Mucosa of stomach (tissue), 1 donor: ENCODE measurements around the gene TTC6.

Experiments used
- H3K27me3 ChIP-seq: one replicate; pipeline ENCODE4 v1.7.0; 2013; ENCODE audit warnings: mild to moderate bottlenecking, low read length; ENCODE audit not compliant: control insufficient read depth, insufficient read depth
- H3K36me3 ChIP-seq: one replicate; pipeline ENCODE4 v1.7.0; 2013; ENCODE audit warnings: low read length; ENCODE audit not compliant: control insufficient read depth, insufficient read depth
- H3K4me1 ChIP-seq: one replicate; pipeline ENCODE4 v1.7.0; 2013; ENCODE audit warnings: mild to moderate bottlenecking, low read length; ENCODE audit not compliant: control insufficient read depth, insufficient read depth
- H3K4me3 ChIP-seq: one replicate; pipeline ENCODE4 v1.7.0; 2013; ENCODE audit warnings: low read length
- H3K9ac ChIP-seq: one replicate; pipeline ENCODE4 v1.7.0; 2013; ENCODE audit warnings: mild to moderate bottlenecking, low read length, moderate library complexity
- H3K9me3 ChIP-seq: one replicate; pipeline ENCODE4 v1.7.0; 2013; ENCODE audit warnings: mild to moderate bottlenecking, low read length, moderate library complexity; ENCODE audit not compliant: control insufficient read depth
- donor health status: Pancreatic carcinoma.

The TTC6 gene

DNA sequence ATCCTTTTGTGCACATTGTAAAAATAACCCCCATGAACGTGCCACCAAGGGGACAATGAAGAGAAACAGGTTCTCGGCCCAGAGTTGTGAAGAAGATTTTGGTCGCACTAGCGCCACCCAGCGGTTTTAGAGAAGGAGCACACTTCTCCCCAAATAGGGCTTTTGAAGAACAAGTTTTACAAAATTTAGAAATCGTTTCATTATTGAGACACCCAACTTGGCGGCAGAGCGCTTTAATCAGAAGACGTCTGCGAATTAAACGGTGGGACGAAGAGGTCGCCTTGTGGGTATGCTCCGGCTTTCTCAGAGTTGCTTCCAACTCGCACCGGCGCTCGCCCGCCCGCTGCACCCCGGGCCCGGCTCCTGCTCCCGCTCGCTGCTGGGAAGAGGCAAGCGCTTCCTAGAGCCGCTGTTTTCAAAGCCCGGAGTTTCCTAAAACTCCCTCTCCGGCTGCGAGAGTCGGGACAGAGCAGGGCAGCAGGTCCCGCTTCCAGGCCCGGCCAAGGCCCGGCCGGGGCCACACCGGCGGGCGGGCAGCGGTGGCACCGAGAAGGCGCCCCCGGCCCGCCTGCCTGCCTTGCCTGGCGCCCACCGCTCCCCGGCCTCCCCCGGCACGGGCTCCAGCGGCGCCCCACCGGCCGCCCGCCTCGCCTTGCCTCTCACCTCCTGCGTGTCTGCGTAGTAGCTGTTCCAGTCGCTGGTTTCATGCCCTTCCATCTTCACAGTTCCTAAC, 1.0 kb upstream of the TTC6 start:
- Histone ChIP-seq H3K27me3 (peaks cover 41% of the 10 kb centered on the region), H3K4me3 (peak overlapping the region; percentile 68), H3K9ac (peak overlapping the region; percentile 95), H3K9me3 (no peaks in the 10 kb centered on the region), H3K36me3 (no peaks in the 10 kb centered on the region), H3K4me1 (peaks cover 3% of the 10 kb centered on the region)

DNA sequence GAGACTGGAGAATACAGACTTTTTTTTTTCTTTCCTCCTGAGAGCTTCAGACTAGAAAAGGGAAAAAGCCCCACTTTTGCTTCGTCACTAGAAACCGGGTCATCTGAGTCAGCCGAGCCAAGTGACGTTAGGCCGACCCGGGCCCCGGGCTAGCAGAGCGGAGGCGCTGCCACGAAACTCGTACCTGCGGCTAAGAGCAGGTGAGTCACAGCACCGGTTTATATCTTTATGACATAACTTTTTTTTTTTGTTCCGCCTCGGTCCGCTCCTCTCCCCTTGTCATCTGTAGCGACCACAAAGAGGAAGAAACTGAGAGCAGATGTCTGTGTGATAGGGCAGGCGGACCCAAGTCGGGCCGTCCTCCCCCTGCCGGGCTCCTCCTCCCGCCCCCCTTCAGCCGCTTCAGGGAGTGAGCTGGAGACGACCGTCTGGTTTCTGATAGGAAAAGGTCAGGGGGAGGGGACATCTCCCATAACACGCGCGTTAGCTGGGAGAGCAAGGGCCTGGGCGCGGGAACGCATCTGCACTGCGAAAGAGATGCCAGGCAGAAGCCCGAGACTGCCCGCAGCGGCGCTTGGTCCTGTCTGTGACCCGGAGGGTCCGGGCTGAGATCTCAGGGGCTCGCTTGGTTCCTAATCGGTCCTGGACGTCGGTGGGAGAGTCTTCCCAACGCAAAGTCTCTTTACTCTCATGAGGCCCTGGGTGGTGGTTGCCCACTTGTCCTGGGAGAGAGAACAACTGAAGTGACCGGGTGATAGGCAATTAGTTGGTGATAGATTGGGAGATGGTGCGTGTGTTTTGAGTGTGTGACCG, 586 bp downstream of the TTC6 start:
- peaks cover 51% of the 10 kb centered on the region for H3K27me3 ChIP-seq
- peak overlapping the region; percentile 90 for H3K9ac ChIP-seq
- H3K4me3 ChIP-seq: peak overlapping the region; percentile 18

DNA sequence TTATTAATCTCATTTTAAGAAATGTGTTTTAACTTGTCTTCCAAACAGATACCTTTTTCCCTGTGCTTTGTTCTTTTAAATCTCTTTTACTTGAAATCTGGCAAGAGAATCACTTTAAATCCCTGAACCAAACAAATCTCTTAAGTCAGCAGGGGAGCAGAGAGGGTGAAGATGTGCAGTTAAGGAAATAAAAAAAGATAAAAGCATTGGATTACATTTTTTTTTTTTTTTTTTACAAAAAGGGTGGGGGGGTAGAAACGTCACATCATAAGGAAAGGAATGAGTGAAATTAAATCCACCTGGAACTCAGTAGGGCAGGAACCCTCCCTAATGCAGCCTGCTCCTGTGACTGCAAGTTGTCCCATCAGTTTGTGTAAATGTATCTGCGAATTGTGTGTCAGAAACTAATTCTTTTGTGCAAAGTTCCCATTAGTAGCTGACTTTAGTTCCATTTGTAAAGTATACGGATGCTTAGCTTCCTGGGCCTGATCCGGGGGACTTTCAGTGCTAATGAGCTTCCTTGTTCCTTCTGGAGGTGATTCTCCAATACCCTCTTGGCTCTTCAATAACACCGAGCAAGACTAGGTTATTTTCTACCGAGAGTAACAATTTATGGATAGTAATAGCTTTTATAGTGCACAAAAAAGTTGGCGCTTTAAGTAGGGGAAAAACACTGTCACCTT, 1.5 kb downstream of the TTC6 start:
- no peak overlapping the region for H3K4me3 ChIP-seq
- peaks cover 53% of the 10 kb centered on the region for H3K27me3 ChIP-seq
- H3K36me3 ChIP-seq: no peaks in the 10 kb centered on the region
- peak overlapping the region; percentile 90 for H3K9ac ChIP-seq
- H3K9me3 ChIP-seq: no peaks in the 10 kb centered on the region
- H3K4me1 ChIP-seq: peaks cover 3% of the 10 kb centered on the region

More for the DNA sequence above, 586 bp downstream of the TTC6 start:
- H3K9me3 ChIP-seq: no peaks in the 10 kb centered on the region
- peaks cover 3% of the 10 kb centered on the region for H3K4me1 ChIP-seq
- H3K36me3 ChIP-seq: no peaks in the 10 kb centered on the region

DNA sequence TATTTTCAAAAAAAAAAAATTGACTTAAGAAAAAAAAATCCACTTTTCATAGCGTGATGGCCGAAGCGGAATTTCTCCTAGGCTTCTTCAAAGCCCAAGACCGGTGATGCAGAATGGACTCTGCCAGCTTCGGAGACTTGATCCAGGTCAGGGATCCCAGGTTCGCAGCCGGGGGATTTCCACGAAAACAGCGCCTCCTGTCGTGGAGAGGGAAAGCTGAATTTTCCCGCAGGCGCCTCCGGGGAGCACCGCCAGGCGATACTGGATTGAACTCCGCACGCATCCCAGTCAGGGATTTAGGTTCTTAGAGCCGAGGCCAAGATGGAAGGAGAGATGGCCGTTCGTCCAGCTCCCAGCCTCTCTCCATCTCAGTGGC, 2.1 kb downstream of the TTC6 start:
- H3K27me3 ChIP-seq: peaks cover 47% of the 10 kb centered on the region
- H3K9me3 ChIP-seq: no peaks in the 10 kb centered on the region
- no peaks in the 10 kb centered on the region for H3K36me3 ChIP-seq
- H3K4me1 ChIP-seq: peaks cover 5% of the 10 kb centered on the region
- H3K4me3 ChIP-seq: no peak overlapping the region
- H3K9ac ChIP-seq: no peak overlapping the region

DNA sequence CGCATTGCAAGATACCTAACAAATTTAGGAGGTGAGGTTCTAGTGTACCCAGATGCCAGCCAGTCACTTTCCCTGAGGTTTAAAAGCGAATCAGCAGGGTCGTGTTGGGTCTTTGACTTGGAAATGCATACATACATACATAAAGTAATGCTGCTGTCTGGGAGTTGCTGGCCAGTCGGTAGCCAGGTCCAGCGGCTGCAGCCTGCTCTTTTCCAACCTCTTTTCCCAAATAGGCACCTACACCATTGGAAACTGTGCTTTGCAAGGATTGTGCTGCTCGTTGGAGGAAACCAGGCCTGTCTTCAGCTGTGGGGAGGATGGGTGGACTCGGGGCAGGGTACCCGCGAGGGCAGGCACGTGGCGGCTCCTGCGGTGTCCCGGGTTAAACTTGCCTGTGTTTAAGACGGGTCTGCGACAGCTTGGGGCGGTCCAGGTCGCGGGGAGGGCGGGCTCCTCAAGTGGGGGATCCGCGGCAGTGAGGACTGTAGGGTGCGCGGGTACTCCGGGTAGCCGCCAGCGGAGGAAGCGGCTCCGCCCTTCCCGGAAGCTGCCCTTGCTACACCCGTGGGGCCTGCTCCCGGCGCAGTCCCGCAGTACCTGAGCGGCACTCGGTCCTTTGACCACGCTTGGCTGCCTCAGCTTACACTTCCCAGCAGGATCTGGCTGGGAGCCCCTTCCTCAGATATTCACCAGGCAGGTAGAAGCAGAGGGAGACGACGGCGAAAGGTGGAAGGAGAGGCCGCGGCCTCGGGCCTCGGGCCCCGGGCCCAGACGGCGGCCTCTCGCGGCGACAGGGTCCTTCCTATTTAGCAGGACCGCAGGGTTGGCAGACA, 2.7 kb downstream of the TTC6 start:
- Histone ChIP-seq H3K9me3 (no peaks in the 10 kb centered on the region), H3K9ac (peak overlapping the region; percentile 2), H3K4me1 (peaks cover 9% of the 10 kb centered on the region), H3K4me3 (no peak overlapping the region), H3K27me3 (peaks cover 43% of the 10 kb centered on the region), H3K36me3 (no peaks in the 10 kb centered on the region)

DNA sequence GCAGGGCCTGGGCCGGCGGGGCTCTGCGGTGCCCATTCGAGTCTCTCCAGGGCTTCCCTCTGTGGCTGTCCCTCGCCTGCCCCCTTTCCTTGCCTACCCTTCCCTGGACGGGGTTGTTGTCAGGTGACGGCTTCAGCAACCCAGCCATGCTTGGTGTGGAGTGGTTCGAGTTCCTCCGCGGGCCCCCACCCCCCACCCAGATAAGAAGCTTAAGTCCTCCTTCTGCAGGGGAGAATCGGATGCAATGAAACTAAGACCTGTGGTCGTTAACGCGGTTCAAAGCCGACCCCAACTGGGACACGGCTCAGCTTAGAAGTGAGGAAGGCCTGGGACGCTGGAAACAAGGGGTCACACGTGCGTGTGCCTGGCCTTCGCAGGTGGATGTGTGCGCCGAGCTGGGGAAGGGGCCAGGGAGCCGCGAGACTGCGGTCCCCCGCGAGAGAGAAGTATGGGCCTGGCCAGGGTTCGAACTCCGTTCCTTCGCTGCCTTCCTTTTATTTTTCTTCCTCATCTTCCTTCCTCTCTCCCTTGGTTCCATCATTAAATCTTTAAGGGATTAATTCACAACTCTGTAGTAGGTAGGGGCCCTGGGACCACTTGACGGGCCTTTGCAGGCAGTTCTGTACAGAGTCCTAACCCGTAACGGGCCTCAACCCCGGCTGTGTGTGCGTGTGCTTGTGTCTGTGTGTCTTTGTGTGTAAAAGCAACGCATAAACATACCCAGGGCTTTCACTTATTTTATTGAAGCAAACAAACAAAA, 3.5 kb downstream of the TTC6 start:
- Histone ChIP-seq H3K27me3 (peaks cover 43% of the 10 kb centered on the region), H3K4me3 (no peak overlapping the region), H3K4me1 (peaks cover 9% of the 10 kb centered on the region), H3K36me3 (no peaks in the 10 kb centered on the region), H3K9me3 (no peaks in the 10 kb centered on the region), H3K9ac (peak overlapping the region; percentile 2)

DNA sequence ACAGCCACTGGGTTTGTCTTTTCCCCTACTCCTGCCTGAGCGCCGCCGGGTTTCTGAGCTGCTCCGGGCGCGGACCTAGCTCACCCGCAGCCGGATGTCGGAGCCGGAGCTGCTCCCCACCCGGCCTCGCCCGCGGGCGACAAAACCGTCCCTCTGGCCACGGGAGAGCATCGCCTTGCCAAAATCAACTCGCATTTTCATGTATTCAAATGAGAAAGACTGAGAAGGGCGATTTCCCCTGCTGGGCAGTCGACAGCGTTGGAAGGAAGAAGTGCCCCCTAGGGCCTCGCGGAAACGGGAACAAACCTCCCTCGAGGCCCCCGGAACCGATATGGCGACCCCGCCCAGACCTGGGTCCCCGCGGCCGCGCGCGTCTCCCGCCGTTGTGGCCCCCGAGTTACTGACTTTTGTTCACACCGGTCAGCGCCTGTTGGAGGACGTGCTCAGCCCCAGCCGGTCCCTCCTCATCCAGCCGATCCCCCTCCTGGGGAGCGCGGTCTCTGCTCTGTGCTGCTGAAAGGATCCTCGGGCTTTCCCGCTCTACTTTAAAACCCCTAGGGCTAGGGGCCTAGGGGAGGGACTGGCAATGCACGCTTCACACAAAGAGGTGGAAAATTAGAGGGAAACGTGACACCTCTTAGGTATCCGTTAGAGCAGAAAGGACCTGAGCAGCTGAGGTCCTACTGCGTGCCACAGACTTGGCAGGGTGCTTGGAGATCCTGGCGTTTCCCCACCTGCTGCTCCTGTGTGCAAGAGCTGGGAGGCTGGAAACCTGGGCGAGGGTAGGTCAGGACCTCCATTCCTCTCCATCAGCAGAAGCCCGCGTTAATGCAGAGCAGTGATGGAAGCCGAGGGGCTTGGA, 4.3 kb downstream of the TTC6 start:
- no peak overlapping the region for H3K4me3 ChIP-seq
- peaks cover 43% of the 10 kb centered on the region for H3K27me3 ChIP-seq
- H3K4me1 ChIP-seq: peaks cover 9% of the 10 kb centered on the region
- H3K9ac ChIP-seq: peak overlapping the region; percentile 2
- H3K9me3 ChIP-seq: no peaks in the 10 kb centered on the region
- no peaks in the 10 kb centered on the region for H3K36me3 ChIP-seq

DNA sequence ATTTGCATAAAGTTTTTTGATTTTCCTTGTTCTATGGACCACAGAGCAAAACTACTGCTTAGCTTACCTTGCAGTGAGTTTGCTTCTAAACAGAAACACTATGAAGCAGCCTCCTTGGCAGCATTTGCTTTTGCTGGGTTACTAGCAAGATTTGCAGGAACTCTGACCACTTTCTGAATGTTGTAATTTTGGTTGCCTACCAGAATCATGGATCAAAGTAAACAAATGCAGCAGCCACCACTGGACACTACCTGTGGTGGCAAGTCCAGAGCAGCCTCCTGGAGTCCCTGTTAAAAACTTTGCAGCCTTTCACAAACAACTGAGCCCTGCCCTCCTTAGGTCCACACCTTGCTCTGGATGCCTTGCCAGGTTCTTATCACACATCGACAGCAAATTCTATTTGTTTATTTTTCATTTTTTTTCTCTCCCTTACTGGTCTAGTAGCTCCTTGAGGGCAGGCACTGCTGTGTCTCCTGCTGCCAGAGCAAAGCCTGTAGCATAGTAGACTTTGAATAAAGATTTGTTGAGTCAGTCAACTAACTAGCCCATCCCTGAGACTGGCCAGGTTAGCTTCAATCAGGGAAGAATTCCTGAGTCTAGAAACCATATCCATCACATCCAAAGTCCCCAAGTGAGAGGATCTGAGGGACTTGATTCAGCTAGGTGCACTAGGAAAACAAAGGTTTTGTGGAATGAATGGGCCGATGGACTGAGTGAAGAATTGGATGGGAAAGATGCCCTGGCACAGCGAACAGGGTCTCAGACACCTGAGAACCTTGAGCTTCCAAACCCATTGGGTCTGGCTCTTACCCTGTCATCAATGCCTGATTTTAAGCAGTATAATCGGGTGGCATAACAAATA, 5.7 kb downstream of the TTC6 start:
- no peaks in the 10 kb centered on the region for H3K36me3 ChIP-seq
- H3K4me3 ChIP-seq: no peak overlapping the region
- H3K9me3 ChIP-seq: no peaks in the 10 kb centered on the region
- H3K4me1 ChIP-seq: peaks cover 9% of the 10 kb centered on the region
- no peak overlapping the region for H3K9ac ChIP-seq
- peaks cover 38% of the 10 kb centered on the region for H3K27me3 ChIP-seq

DNA sequence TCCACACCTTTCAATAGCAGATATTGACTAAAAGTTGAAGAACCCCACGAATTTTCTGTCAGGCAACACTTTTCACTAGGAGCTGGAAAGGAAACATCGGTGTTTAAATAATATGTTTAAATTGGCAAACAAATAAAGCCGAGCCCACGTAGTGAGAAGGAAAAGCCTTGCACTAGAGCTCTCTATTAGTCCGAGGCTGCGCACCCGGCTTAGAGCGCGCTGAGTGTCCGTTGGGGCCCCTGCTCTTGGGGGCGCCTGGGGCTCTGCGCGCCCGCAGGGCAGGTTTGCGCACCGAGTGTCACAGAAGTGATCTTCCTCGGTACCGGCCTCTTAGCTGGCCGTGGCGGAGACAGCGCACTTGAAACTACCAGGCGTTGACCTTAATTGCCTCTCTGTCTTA, 6.4 kb downstream of the TTC6 start:
- H3K4me3 ChIP-seq: no peak overlapping the region
- no peak overlapping the region for H3K9ac ChIP-seq
- H3K4me1 ChIP-seq: peaks cover 9% of the 10 kb centered on the region
- H3K9me3 ChIP-seq: no peaks in the 10 kb centered on the region
- H3K27me3 ChIP-seq: peaks cover 35% of the 10 kb centered on the region
- no peaks in the 10 kb centered on the region for H3K36me3 ChIP-seq
